Gastroesophageal sphincter (tissue), 3 donors: ENCODE data around the gene GSTO2.

Source experiments
- EP300 ChIP-seq: sonication (generic); formaldehyde crosslinking; IDR thresholded peaks from one replicate; pipeline ENCODE4 v1.6.1; 2017; ENCODE audit warnings: antibody characterized with exemption, mild to moderate bottlenecking
- POLR2A ChIP-seq, 2 donors: fragments of 450-650 bp; IDR thresholded peaks; one replicate each; pipeline ENCODE4 v1.6.1; 2017; ENCODE audit warnings: antibody characterized with exemption in 2 of 2, mild to moderate bottlenecking in 2 of 2, moderate library complexity in 1 of 2
- TF ChIP-seq, protein P1 (sequence below), 4 experiments: fragments of 200-600 bp in 2 of 4; fragments of 450-650 bp in 2 of 4; sonication (generic) in 1 of 4; IDR thresholded peaks; one replicate each; pipeline ENCODE4 v1.5.1; 2017 to 2019; ENCODE audit warnings: antibody characterized with exemption in 4 of 4, mild to moderate bottlenecking in 2 of 4, moderate library complexity in 2 of 4

DNA sequence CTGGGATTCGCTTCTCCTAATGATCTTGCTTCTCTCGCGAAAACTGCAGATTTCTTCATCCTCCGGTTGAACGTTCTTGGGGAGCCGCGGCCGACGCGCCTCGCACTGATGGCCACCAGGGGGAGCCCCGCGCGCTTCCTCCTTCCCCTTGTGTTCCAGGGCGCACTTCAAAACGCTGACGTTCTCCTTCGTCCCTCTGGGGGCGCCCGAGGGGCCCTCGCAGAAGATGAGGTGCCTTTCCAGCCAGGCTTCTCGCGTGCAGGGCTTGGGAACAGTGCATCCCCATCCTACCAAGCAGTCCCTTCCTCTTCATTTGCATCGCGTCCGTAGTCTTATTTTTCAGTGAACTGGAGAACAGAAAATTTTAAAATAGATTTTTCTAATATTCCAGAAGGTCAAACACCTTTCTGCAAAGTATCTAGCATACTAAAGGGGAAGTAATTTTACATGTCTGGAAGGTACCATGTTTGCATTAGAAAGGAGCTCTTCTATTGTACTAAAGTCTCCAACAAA, 22.5 kb downstream of the GSTO2 start:
- TF ChIP-seq, protein P1, sequence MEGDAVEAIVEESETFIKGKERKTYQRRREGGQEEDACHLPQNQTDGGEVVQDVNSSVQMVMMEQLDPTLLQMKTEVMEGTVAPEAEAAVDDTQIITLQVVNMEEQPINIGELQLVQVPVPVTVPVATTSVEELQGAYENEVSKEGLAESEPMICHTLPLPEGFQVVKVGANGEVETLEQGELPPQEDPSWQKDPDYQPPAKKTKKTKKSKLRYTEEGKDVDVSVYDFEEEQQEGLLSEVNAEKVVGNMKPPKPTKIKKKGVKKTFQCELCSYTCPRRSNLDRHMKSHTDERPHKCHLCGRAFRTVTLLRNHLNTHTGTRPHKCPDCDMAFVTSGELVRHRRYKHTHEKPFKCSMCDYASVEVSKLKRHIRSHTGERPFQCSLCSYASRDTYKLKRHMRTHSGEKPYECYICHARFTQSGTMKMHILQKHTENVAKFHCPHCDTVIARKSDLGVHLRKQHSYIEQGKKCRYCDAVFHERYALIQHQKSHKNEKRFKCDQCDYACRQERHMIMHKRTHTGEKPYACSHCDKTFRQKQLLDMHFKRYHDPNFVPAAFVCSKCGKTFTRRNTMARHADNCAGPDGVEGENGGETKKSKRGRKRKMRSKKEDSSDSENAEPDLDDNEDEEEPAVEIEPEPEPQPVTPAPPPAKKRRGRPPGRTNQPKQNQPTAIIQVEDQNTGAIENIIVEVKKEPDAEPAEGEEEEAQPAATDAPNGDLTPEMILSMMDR (IDR thresholded peaks at IDR 0.05): peak; percentile 99 to 100 (median 100)
- TF ChIP-seq EP300: no peak
- TF ChIP-seq POLR2A (IDR thresholded peaks at IDR 0.05): no peak
